Parathyroid adenoma (tissue), 2 donors: ENCODE data around the gene SIAE.
A peak's percentile ranks its signal among the peaks of the same experiment; 100 is the strongest.

Source experiments
- H2AFZ ChIP-seq: fragments of 300-600 bp; sonication (generic); one replicate; pipeline ENCODE4 v1.7.0; 2017; ENCODE audit warnings: antibody characterized with exemption, mild to moderate bottlenecking
- H3K27ac ChIP-seq: fragments of 300-600 bp; sonication (generic); one replicate; pipeline ENCODE4 v1.7.0; 2017
- H3K27me3 ChIP-seq: fragments of 300-600 bp; sonication (generic); one replicate; pipeline ENCODE4 v1.7.0; 2017; ENCODE audit warnings: low read length; ENCODE audit not compliant: control insufficient read depth, insufficient read depth
- H3K36me3 ChIP-seq: fragments of 300-600 bp; sonication (generic); one replicate; pipeline ENCODE4 v1.7.0; 2017; ENCODE audit warnings: low read length; ENCODE audit not compliant: control insufficient read depth, insufficient read depth
- H3K4me1 ChIP-seq: fragments of 300-600 bp; sonication (generic); one replicate; pipeline ENCODE4 v1.7.0; 2017; ENCODE audit warnings: control low read depth
- H3K4me2 ChIP-seq: fragments of 300-600 bp; sonication (generic); one replicate; pipeline ENCODE4 v1.7.0; 2017; ENCODE audit warnings: low read length
- H3K4me3 ChIP-seq: fragments of 300-600 bp; sonication (generic); one replicate; pipeline ENCODE4 v1.7.0; 2017; ENCODE audit warnings: low read depth, low read length
- H3K79me2 ChIP-seq: fragments of 300-600 bp; sonication (generic); one replicate; pipeline ENCODE4 v1.7.0; 2017; ENCODE audit warnings: control low read depth
- H3K9ac ChIP-seq: fragments of 300-600 bp; sonication (generic); one replicate; pipeline ENCODE4 v1.7.0; 2017; ENCODE audit warnings: mild to moderate bottlenecking
- H3K9me3 ChIP-seq: fragments of 300-600 bp; sonication (generic); one replicate; pipeline ENCODE4 v1.7.0; 2017; ENCODE audit warnings: low read length; ENCODE audit not compliant: control insufficient read depth
- CTCF ChIP-seq: fragments of 300-600 bp; sonication (generic); IDR thresholded peaks from one replicate; pipeline ENCODE4 v1.7.0; 2017; ENCODE audit warnings: antibody characterized with exemption, mild to moderate bottlenecking
- donor health status: primary hyperparathyroidism.

SIAE gene

GRCh38 chr11:124591430-124591829, 82.1 kb downstream of the SIAE start:
- Histone ChIP-seq H3K9me3 (no peaks in the 10 kb centered on the region), H3K9ac (no peak overlapping the region), H3K36me3 (no peaks in the 10 kb centered on the region), H3K27me3 (no peaks in the 10 kb centered on the region), H3K4me2 (no peak overlapping the region), H3K4me3 (no peak overlapping the region), H3K27ac (no peak overlapping the region), H2AFZ (no peak overlapping the region), H3K79me2 (no peaks in the 10 kb centered on the region), H3K4me1 (no peaks in the 10 kb centered on the region)
- TF ChIP-seq CTCF: no peak

- Histone ChIP-seq H3K9ac (no peak overlapping the region), H3K27ac (no peak overlapping the region), H2AFZ (no peak overlapping the region), H3K27me3 (no peaks in the 10 kb centered on the region), H3K79me2 (no peaks in the 10 kb centered on the region), H3K4me1 (no peaks in the 10 kb centered on the region), H3K4me3 (no peak overlapping the region), H3K9me3 (no peaks in the 10 kb centered on the region), H3K4me2 (no peak overlapping the region), H3K36me3 (no peaks in the 10 kb centered on the region)
- TF ChIP-seq CTCF: peak; percentile 31
Observed at GRCh38 chr11:124586238-124586860, 87.2 kb downstream of the SIAE start.

GRCh38 chr11:124584681-124585372, 88.7 kb downstream of the SIAE start:
- Histone ChIP-seq H3K9me3 (no peaks in the 10 kb centered on the region), H3K4me2 (no peak overlapping the region), H2AFZ (no peak overlapping the region), H3K4me3 (no peak overlapping the region), H3K79me2 (no peaks in the 10 kb centered on the region), H3K27me3 (no peaks in the 10 kb centered on the region), H3K9ac (no peak overlapping the region), H3K27ac (no peak overlapping the region), H3K4me1 (no peaks in the 10 kb centered on the region), H3K36me3 (no peaks in the 10 kb centered on the region)
- no peak for TF ChIP-seq CTCF

- H3K4me3 ChIP-seq: no peak overlapping the region
- H3K4me2 ChIP-seq: no peak overlapping the region
- TF ChIP-seq CTCF: no peak
- no peak overlapping the region for H3K27ac ChIP-seq
- H3K27me3 ChIP-seq: no peaks in the 10 kb centered on the region
- H3K36me3 ChIP-seq: no peaks in the 10 kb centered on the region
- H3K9ac ChIP-seq: no peak overlapping the region
- no peaks in the 10 kb centered on the region for H3K4me1 ChIP-seq
- H3K9me3 ChIP-seq: no peaks in the 10 kb centered on the region
- no peak overlapping the region for H2AFZ ChIP-seq
- no peaks in the 10 kb centered on the region for H3K79me2 ChIP-seq
Observed at GRCh38 chr11:124583781-124584180, 89.8 kb downstream of the SIAE start.
